Aorta (tissue), 5 donors: Measurements from ENCODE around the gene LRP1B. TPM values are rescaled to one million over a fixed set of nuclear protein-coding genes. Genes with fewer than 3 reads are reported as not detected.

Experiments
- ATAC-seq: fragments of 200-7000 bp; cut with Tn5 transposase; one replicate; pipeline ENCODE4 v1.9.1; 2022; ENCODE audit warnings: moderate library complexity; ENCODE audit not compliant: low FRiP score
- DNase-seq, 2 donors: peaks; one replicate each; pipeline ENCODE4 v3.0.0-alpha.2; 2020
- H3K27ac ChIP-seq, 2 donors: one replicate each; pipeline ENCODE4 v1.5.1; 2013; ENCODE audit warnings: low read length in 2 of 2, mild to moderate bottlenecking in 2 of 2, moderate library complexity in 2 of 2, control low read depth in 1 of 2, inconsistent platforms in 1 of 2, low read depth in 1 of 2
- H3K27me3 ChIP-seq, 2 donors: one replicate each; pipeline ENCODE4 v1.6.1; 2013; ENCODE audit warnings: control low read depth in 1 of 2, low read length in 1 of 2, mild to moderate bottlenecking in 1 of 2, moderate library complexity in 1 of 2; ENCODE audit not compliant: insufficient read depth in 2 of 2, control insufficient read depth in 1 of 2
- H3K36me3 ChIP-seq, 2 donors: one replicate each; pipeline ENCODE4 v1.6.1; 2013; ENCODE audit warnings: control low read depth in 1 of 2, low read length in 1 of 2, mild to moderate bottlenecking in 1 of 2; ENCODE audit not compliant: insufficient read depth in 2 of 2, control insufficient read depth in 1 of 2
- H3K4me1 ChIP-seq, 2 donors: one replicate each; pipeline ENCODE4 v1.6.1; 2013; ENCODE audit warnings: low read length in 2 of 2, control low read depth in 1 of 2, mild to moderate bottlenecking in 1 of 2, moderate library complexity in 1 of 2; ENCODE audit not compliant: insufficient read depth in 2 of 2, control insufficient read depth in 1 of 2
- H3K4me3 ChIP-seq, 2 donors: one replicate each; pipeline ENCODE4 v1.5.1; 2013; ENCODE audit warnings: low read length in 2 of 2, control low read depth in 1 of 2, mild to moderate bottlenecking in 1 of 2
- H3K9me3 ChIP-seq: one replicate; pipeline ENCODE4 v1.6.1; 2013; ENCODE audit warnings: mild to moderate bottlenecking, low read length; ENCODE audit not compliant: control insufficient read depth
- WGBS, 2 donors: extraction: QIAGEN DNeasy Blood & Tissue Kit; methylation state at CpG; one replicate each; pipeline ENCODE4 v1.1.7; 2013; 5-methylcytosine and 5-hydroxymethylcytosine counted together
- intact Hi-C, 2 donors: fragments of 100-400 bp; cut with DNase I; formaldehyde crosslinking; loops; one replicate each; pipeline versions ENCODE4 v1.14.2 to v1.15.0; 2022
- polyA plus RNA-seq, 2 donors: library from polyadenylated mRNA; stranded (reverse); fragments of 200-250 nt; gene quantifications; one replicate each; pipeline ENCODE4 v1.2.3, GENCODE V29; 2013
- total RNA-seq, 2 donors: library from RNA; stranded (reverse); fragmentation: NEBNext Ultra II Directional; extraction: Animal tissue kit (Norgen Biotek cat#: 25700); gene quantifications; one replicate each; pipeline ENCODE4 v1.2.1, GENCODE V29; 2021
- donor health status: healthy with polysubstance abuse.
- donor health status: Bipolar disorder and iron deficiency.
- donor health status: DM: no; HTN: no; CAD: no.
- donor health status: DM: no; HTN: no; CAD: no.
- donor health status: DM: yes; HTN: yes; CAD: no.

Gene LRP1B
- total and polyA plus RNA-seq, 4 donors = 0.33 to 0.94 TPM; not detected in 2

- no peaks in the 10 kb centered on the region for H3K27me3 ChIP-seq
- no peaks in the 10 kb centered on the region for H3K4me1 ChIP-seq
- WGBS, 2 donors = 65 to 75% methylated on average over 1 of the region's 1 CpG
- ATAC-seq = no peak
- intact Hi-C loops = no loop called here
- H3K9me3 ChIP-seq = no peaks in the 10 kb centered on the region
- no peak overlapping the region for H3K4me3 ChIP-seq
- H3K27ac ChIP-seq = no peak overlapping the region
- DNase-seq = no peak
- H3K36me3 ChIP-seq = no peaks in the 10 kb centered on the region
These were observed 692.3 kb downstream of the LRP1B start for GRCh38 chr2:141438536-141438935.

- Histone ChIP-seq H3K36me3 (no peaks in the 10 kb centered on the region), H3K4me1 (no peaks in the 10 kb centered on the region), H3K9me3 (no peaks in the 10 kb centered on the region), H3K27me3 (no peaks in the 10 kb centered on the region), H3K4me3 (no peak overlapping the region), H3K27ac (no peak overlapping the region)
- DNase-seq (no peak), ATAC-seq (no peak)
- intact Hi-C loops = no loop called here
- 75 to 80% methylated on average over 1 of the region's 1 CpG for WGBS, 2 donors
These were observed 693.3 kb downstream of the LRP1B start for GRCh38 chr2:141437521-141437920.

- no peaks in the 10 kb centered on the region for H3K9me3 ChIP-seq
- H3K27me3 ChIP-seq = no peaks in the 10 kb centered on the region
- H3K4me3 ChIP-seq = no peak overlapping the region
- no peak for ATAC-seq
- no peak overlapping the region for H3K27ac ChIP-seq
- H3K4me1 ChIP-seq = no peaks in the 10 kb centered on the region
- no peaks in the 10 kb centered on the region for H3K36me3 ChIP-seq
- intact Hi-C loops = no loop called here
- DNase-seq = no peak
These were observed 707.7 kb downstream of the LRP1B start for GRCh38 chr2:141423124-141423523.

- no peaks in the 10 kb centered on the region for H3K36me3 ChIP-seq
- ATAC-seq (no peak), DNase-seq (no peak)
- H3K4me3 ChIP-seq = no peak overlapping the region
- H3K9me3 ChIP-seq = no peaks in the 10 kb centered on the region
- no peaks in the 10 kb centered on the region for H3K4me1 ChIP-seq
- no peaks in the 10 kb centered on the region for H3K27me3 ChIP-seq
- intact Hi-C loops = no loop called here
- no peak overlapping the region for H3K27ac ChIP-seq
- WGBS, 2 donors = 85 to 90% methylated on average over 1 of the region's 1 CpG
These were observed 713.5 kb downstream of the LRP1B start for GRCh38 chr2:141417246-141417797.

GRCh38 chr2:141411419-141411818 is 719.4 kb downstream of the LRP1B start:
- Histone ChIP-seq H3K36me3 (no peaks in the 10 kb centered on the region), H3K9me3 (no peaks in the 10 kb centered on the region), H3K4me3 (no peak overlapping the region), H3K4me1 (no peaks in the 10 kb centered on the region), H3K27me3 (no peaks in the 10 kb centered on the region), H3K27ac (no peak overlapping the region)
- ATAC-seq (no peak), DNase-seq (no peak)
- 76 to 81% methylated on average over 2 of the region's 2 CpGs for WGBS, 2 donors
- intact Hi-C loops = no loop called here

GRCh38 chr2:141399270-141399669 is 731.5 kb downstream of the LRP1B start:
- Histone ChIP-seq H3K9me3 (no peaks in the 10 kb centered on the region), H3K36me3 (no peaks in the 10 kb centered on the region), H3K4me1 (no peaks in the 10 kb centered on the region), H3K4me3 (no peak overlapping the region), H3K27me3 (no peaks in the 10 kb centered on the region), H3K27ac (no peak overlapping the region)
- WGBS, 2 donors = 57 to 75% methylated on average over 1 of the region's 1 CpG
- DNase-seq (no peak), ATAC-seq (no peak)
- intact Hi-C loops = no loop called here

- H3K27ac ChIP-seq = no peak overlapping the region
- 61 to 71% methylated on average over 2 of the region's 2 CpGs for WGBS, 2 donors
- H3K27me3 ChIP-seq = no peaks in the 10 kb centered on the region
- ATAC-seq (no peak), DNase-seq (no peak)
- no peaks in the 10 kb centered on the region for H3K4me1 ChIP-seq
- no peaks in the 10 kb centered on the region for H3K9me3 ChIP-seq
- intact Hi-C loops = no loop called here
- H3K36me3 ChIP-seq = no peaks in the 10 kb centered on the region
- no peak overlapping the region for H3K4me3 ChIP-seq
These were observed 737.6 kb downstream of the LRP1B start for GRCh38 chr2:141393214-141393545.

GRCh38 chr2:141392517-141393213 is 738.2 kb downstream of the LRP1B start:
- ATAC-seq (no peak), DNase-seq (no peak)
- Histone ChIP-seq H3K36me3 (no peaks in the 10 kb centered on the region), H3K4me1 (no peaks in the 10 kb centered on the region), H3K27me3 (no peaks in the 10 kb centered on the region), H3K9me3 (no peaks in the 10 kb centered on the region), H3K27ac (no peak overlapping the region), H3K4me3 (no peak overlapping the region)
- intact Hi-C loops = no loop called here
- 32% methylated on average over 5 of the region's 5 CpGs for WGBS, 2 donors

- DNase-seq (no peak), ATAC-seq (no peak)
- H3K27me3 ChIP-seq = no peaks in the 10 kb centered on the region
- intact Hi-C loops = no loop called here
- no peaks in the 10 kb centered on the region for H3K4me1 ChIP-seq
- no peak overlapping the region for H3K27ac ChIP-seq
- H3K36me3 ChIP-seq = no peaks in the 10 kb centered on the region
- H3K9me3 ChIP-seq = peaks cover 1% of the 10 kb centered on the region
- H3K4me3 ChIP-seq = no peak overlapping the region
These were observed 744.6 kb downstream of the LRP1B start for GRCh38 chr2:141386168-141386567.
